Activated CD4-positive, alpha-beta T cell treated with anti-CD3 and anti-CD28 coated beads for 48 hours (primary cell): ENCODE measurements around the gene XYLT1.

Experiments
- DNase-seq: peaks from one replicate; pipeline ENCODE4 v3.0.0-alpha.2; 2020

XYLT1 gene

GRCh38 chr16:17302214-17302613 lies 168.5 kb downstream of the XYLT1 start:
- no peak for DNase-seq

DNA sequence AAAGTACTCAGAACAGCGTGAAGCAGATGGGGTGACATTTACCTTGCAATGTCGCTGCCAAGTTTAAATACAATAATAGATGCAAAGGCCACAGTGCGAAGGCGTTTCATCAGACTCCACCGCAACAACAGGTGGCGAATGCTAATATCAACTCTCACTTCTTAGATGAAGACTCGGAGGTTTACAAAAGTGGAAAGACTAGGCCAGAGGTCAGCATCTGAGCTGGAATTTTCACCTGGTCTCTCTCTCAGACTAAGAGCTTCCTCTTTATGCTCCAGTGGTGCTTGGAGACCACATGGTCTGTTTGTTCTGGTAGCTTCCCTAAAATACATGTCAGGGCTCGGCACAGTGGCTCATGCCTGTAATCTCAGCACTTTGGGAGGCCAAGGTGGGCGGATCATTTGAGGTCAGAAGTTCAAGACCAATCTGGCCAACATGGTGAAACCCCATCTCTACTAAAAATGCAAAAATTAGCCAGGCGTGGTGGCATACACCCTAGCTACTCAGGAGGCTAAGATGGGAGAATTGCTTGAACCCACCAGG lies 169.1 kb downstream of the XYLT1 start:
- no peak for DNase-seq

GRCh38 chr16:17301184-17301583 lies 169.6 kb downstream of the XYLT1 start:
- DNase-seq = no peak

- DNase-seq = no peak
Measured at GRCh38 chr16:17299790-17300189, 171.0 kb downstream of the XYLT1 start.

- no peak for DNase-seq
Measured at GRCh38 chr16:17298238-17298637, 172.5 kb downstream of the XYLT1 start.

- no peak for DNase-seq
Measured at GRCh38 chr16:17296431-17296830, 174.3 kb downstream of the XYLT1 start.

DNA sequence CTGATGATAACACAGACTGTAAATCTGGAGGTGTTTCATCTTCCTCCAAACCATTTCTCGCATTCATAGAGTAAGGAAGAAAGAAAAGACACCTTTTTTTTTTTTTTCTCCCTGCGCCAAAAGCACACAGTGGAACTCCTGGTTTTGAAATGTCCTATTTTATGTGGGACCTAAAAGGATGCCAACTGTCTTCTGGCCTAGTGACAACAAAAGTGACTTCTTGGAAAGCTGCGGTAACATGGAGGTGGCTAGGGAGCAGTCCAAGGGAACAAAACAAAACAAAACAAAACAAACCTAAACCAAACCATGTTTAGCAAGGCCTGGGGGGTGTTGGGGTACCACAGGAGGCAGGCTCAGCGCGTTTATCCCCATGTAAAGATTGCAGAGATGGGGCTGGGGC lies 174.8 kb downstream of the XYLT1 start:
- DNase-seq = no peak

- no peak for DNase-seq
Measured at GRCh38 chr16:17294856-17295255, 175.9 kb downstream of the XYLT1 start.

GRCh38 chr16:17293813-17294558 lies 176.8 kb downstream of the XYLT1 start:
- no peak for DNase-seq

GRCh38 chr16:17291289-17291688 lies 179.5 kb downstream of the XYLT1 start:
- no peak for DNase-seq

- DNase-seq = no peak
Measured at GRCh38 chr16:17289674-17290635, 180.8 kb downstream of the XYLT1 start.

GRCh38 chr16:17289050-17289449 lies 181.7 kb downstream of the XYLT1 start:
- no peak for DNase-seq

DNA sequence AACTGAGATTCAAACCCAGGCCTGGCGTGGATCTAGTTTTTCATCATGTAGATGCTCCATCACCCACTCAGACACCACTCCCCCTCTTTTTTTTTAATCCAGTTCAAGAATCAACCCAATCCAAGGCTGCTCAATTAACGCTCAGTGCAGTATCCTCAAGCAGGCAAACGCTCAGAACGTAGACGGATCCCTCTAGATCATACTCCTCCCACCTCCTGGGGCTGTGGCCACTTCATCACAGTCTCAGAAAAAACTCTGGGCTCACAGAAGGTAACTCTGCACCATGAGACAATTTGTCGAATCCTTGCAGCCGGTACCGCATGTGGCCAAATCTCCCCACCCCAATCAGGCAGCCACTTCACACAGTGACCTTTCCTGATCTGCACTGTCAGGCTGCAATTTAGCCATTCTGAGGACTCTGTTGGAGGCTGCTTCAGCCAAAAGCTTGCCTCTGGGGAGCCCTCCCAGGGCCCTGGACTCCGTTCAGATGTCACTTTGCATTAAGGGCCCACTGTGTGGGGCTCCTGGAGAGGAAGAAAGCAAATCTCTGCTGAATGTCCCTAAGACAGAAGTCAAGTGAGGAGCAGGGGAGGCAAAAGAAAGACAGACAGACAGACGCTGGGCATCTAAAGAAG lies 183.5 kb downstream of the XYLT1 start:
- no peak for DNase-seq

DNA sequence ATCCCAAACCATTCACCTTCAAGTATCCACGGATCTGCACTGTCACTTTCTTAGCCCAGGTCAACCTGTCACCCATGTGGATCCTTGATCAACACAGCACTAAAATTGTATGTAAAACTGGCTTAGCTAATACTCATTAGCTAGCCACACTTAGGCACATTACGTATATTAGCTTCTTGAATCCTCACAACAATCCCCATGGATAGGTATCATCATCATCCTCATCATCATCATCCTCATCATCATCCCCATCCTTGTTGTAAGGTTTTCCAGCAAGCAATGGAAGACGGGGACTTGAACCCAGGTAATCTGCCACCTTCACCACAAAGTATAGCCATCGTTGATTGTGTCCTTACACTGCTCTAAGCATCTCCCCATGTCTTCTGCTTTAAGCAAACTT lies 184.3 kb downstream of the XYLT1 start:
- no peak for DNase-seq

DNA sequence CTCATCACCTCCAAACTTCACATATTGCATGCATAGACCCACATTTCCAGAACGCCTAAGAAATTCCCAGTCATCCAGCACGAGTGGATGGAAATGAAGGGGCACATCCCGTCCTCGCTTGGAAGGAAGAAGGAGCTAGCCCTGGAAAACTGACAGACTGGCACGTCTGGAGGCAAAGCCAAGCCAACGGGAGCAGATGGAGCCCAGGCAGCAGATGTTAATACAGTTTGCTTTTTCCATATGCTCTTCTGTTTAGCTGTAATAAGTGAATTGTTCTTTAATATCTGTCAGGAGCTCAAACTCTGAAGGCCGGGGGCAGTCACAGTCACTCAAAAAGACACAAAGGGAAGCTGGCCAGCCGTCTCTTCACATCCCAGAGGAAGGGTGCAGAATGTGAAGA lies 187.7 kb downstream of the XYLT1 start:
- no peak for DNase-seq

DNA sequence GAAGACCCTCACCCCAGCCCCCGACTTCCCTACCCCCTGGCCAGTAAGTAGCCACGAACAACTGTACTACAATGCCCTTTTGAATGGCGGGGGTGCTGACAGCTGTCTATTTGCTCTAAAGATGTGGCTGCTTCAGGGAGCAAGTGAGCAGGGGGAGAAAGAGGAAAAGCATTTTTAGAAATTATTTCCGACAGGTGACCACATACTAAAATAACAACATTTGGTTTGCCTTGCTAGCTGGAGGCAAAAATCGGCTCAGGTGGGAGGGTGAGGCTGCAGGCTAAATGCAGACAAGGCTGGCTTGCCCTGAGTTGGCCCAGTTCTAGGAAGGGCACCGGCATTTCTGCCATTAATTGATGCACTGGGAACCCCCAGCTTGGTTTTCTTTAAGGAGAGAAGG lies 188.5 kb downstream of the XYLT1 start:
- no peak for DNase-seq

GRCh38 chr16:17281052-17281451 lies 189.7 kb downstream of the XYLT1 start:
- no peak for DNase-seq

- DNase-seq = no peak
Measured at GRCh38 chr16:17278988-17279387, 191.8 kb downstream of the XYLT1 start.

DNA sequence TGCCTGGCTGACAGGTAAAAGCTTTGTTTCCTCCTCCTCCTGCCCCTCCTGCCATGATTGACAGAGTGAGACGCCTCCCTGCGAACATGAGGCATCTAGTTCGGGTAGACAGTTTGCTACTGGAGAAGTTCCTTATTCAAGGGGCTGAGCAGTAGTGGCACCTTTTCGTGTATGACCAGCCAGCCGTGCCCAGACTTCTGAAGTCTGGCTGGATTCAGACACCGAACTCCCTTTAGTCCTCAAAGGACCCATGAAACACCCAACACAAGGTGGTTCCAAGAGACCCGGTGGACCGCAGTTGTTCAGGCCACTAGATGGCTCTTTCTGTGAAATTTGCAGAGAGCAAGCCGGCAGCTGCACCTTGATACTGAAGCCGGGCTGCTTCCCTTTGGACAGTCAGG lies 192.8 kb downstream of the XYLT1 start:
- DNase-seq = no peak

DNA sequence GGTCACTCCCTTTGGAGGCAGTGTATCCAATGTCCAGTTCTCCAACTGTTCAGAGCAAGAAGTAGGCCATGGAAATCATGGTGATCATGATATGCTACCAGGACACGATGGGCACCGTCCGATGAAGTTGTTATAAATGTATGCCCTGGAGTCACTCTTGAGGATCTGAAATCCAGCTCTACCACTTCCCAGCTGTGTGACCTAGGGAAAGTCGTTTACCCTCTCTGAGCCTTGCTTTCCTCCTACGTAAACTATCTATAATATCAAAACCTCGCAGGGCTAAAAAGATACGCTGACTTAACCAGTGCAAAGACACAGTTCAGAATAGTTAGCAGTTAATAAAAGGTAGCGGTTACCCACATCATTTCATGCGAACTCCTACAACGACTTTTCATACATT lies 194.2 kb downstream of the XYLT1 start:
- DNase-seq = no peak

DNA sequence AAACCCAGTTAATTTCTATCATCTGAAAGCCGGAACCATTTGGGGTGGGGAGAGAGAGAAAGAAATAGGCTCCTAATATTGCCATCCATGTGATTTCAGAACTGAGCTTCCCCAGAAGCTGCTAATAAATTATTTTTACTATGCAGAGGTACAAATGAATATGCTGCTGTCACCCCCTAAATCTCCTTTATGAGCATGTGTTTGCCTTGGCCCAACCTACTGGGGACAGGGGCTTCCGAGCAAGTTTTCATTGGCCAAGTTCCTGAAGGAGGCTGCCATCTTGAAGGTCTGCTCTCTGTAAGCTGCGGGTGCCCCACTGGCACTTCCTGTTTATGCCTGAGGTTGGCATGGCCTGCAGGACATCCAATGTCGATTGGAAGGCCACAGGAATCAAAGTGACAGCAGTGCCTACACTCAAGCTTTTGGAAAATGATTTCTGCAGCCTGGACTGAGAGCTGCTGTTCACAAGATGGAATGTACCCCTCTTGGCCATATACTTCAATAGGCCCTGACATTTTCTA lies 194.7 kb downstream of the XYLT1 start:
- no peak for DNase-seq

DNA sequence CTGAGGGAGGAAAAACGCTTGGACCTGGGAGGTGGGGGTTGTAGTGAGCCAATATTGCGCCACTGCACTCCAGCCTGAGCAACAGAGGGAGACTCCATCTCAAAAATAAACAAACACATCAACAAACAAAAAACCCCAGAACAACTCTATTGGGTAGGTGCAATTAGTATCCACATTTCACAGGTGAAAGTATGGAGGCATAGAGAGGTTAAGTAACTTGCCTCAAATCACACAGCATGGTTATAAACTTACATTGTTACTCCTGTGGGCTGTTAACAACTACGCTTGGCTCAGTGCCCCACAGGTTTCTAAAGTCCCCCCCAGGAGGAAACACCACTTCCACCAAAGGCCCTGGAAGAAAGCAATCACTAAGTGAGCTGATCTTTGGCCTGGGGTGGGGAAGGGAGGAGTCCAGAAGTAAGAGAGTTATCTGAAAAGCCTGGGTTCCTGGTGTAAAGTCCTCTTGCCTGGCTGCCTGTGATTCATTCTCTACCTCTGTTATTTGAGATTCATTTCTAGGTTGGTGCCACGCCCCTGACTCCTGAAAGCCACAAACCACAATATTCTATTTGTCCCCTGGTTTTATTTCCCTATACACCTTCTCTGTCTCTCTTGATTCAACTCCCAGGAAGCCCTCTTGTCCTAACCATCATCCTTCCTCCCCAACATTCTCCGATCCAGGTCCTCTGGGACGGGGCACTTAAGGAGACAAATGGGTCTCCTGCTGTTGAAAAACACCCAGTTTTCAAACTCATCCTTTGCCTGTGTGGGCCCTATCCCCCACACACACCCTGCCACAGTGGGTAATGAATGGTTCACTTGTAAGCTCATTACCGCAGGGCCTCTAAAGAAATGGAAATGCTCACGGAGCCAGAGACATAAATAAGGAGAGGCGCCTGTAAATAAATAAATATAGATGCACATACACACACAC lies 195.4 kb downstream of the XYLT1 start:
- peak; percentile 17 for DNase-seq
